Tibial artery (tissue), 4 donors: ENCODE data around the gene MCF2L.

Experiments used
- DNase-seq, 2 donors: peaks; one replicate each; pipeline ENCODE4 v3.0.0-alpha.2; 2019
- H3K27ac ChIP-seq, 2 donors: fragments of 200-600 bp; sonication (generic) in 1 of 2; 1 replicate in 1 of 2; 2 replicates in 1 of 2; pipeline ENCODE4 v1.5.1; 2018 to 2019; ENCODE audit warnings: mild to moderate bottlenecking in 1 of 2
- H3K27me3 ChIP-seq, 2 donors: fragments of 200-600 bp; sonication (generic) in 1 of 2; one replicate each; pipeline versions ENCODE4 v1.5.1 to v1.6.0; 2016 to 2019
- H3K36me3 ChIP-seq, 3 donors: fragments of 200-600 bp; sonication (generic) in 2 of 3; one replicate each; pipeline ENCODE4 v1.5.1; 2016 to 2019; ENCODE audit warnings: mild to moderate bottlenecking in 2 of 3
- H3K4me1 ChIP-seq, 4 donors: fragments of 200-600 bp; sonication (generic) in 2 of 4; 1 replicate in 3 of 4; 2 replicates in 1 of 4; pipeline ENCODE4 v1.5.1; 2016 to 2019
- H3K4me3 ChIP-seq, 2 donors: fragments of 200-600 bp; sonication (generic) in 1 of 2; 1 replicate in 1 of 2; 2 replicates in 1 of 2; pipeline ENCODE4 v1.5.1; 2018 to 2019; ENCODE audit warnings: mild to moderate bottlenecking in 2 of 2
- H3K9me3 ChIP-seq, 3 donors: fragments of 200-600 bp; sonication (generic) in 1 of 3; one replicate each; pipeline ENCODE4 v1.5.1; 2016 to 2019
- CTCF ChIP-seq, 2 experiments: fragments of 200-600 bp in 1 of 2; fragments of 450-650 bp in 1 of 2; IDR thresholded peaks; one replicate each; pipeline ENCODE4 v1.5.1; 2017 to 2019; ENCODE audit warnings: antibody characterized with exemption in 2 of 2, mild to moderate bottlenecking in 1 of 2, moderate library complexity in 1 of 2
- intact Hi-C: fragments of 100-400 bp; cut with DNase I; formaldehyde crosslinking; loops from one replicate; pipeline ENCODE4 v1.15.0; 2023; ENCODE audit warnings: low total_unique reads

MCF2L gene

DNA sequence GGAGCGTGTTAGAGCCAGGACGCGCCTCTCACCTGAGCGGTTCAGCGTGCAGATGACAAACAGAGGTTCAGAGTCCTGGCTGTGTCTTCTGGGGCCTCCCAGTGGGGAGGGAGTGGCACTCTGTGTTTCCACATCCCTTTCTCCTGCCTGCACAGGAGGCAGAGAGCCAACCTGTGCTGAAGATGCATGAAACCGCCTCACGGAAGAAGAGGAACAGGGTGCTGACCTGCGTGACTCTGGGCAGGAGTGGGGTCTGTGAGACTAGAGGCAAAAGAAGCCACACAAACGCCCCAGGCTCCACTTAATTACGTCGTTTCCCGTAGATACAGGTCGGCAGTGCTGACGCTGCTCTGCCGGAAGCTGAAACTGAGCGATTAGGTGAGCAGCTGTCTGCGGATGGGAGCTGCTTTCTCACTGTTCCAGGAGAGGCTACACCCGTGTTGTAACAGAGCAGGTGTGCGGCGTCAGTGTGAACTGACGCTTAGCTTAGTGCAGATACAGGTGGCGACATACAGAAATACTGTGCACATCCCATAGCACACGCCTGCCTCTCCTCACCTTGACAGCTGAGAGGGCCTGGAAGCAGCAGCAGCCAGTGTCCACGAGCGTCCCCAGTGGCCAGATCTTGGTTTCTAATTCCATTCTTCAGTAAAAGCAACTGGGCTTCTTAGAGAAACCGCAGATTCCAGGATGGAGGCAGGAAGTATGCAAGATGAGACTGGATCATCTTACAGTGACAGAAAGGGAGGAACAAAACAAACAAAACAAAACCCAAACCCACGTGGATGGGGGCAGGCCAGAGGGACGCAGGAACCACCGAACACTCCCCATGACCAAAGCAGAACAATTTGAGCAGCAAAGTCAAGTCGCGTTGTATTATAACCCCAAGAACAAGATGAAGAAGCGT, 37.7 kb upstream of the MCF2L start:
- no peaks in the 10 kb centered on the region for H3K36me3 ChIP-seq
- intact Hi-C loops: no loop called here
- peaks cover 0 to 69% of the 10 kb centered on the region in 2 donors for H3K27me3 ChIP-seq
- no peak overlapping the region for H3K27ac ChIP-seq
- no peak for TF ChIP-seq CTCF (IDR thresholded peaks at IDR 0.05)
- no peaks in the 10 kb centered on the region for H3K9me3 ChIP-seq
- no peak for DNase-seq
- H3K4me1 ChIP-seq: no peaks in the 10 kb centered on the region
- H3K4me3 ChIP-seq: no peak overlapping the region

GRCh38 chr13:112932971-112933370, 36.0 kb upstream of the MCF2L start:
- H3K36me3 ChIP-seq: no peaks in the 10 kb centered on the region
- H3K9me3 ChIP-seq: no peaks in the 10 kb centered on the region
- intact Hi-C loops: no loop called here
- H3K27me3 ChIP-seq: peaks cover 0 to 71% of the 10 kb centered on the region in 2 donors
- no peak overlapping the region for H3K27ac ChIP-seq
- no peak for DNase-seq
- H3K4me1 ChIP-seq: no peaks in the 10 kb centered on the region
- H3K4me3 ChIP-seq: no peak overlapping the region
- no peak for TF ChIP-seq CTCF (IDR thresholded peaks at IDR 0.05)

DNA sequence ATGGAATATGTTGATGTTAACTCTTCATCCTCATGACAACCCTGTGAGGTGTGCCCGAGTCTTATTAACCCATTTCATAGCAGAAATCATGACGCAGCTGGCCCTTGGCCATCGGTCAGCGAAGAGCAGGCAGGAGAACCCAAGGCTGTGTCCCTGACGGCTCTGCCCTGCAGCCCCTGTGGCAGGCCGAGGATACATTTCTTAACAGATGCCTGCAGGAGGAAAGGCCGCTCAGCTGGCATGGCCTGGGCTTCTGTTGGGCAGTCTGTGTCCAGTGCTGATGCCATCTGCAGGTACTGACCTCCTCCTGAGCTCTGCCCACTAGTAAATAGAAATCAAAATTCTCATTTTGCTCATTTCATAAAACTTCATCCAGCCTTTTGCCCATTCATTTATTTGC, 35.4 kb upstream of the MCF2L start:
- no peak overlapping the region for H3K4me3 ChIP-seq
- H3K36me3 ChIP-seq: no peaks in the 10 kb centered on the region
- H3K27ac ChIP-seq: no peak overlapping the region
- no peak for DNase-seq
- no peak for TF ChIP-seq CTCF (IDR thresholded peaks at IDR 0.05)
- peaks cover 0 to 67% of the 10 kb centered on the region in 2 donors for H3K27me3 ChIP-seq
- intact Hi-C loops: no loop called here
- no peaks in the 10 kb centered on the region for H3K4me1 ChIP-seq
- no peaks in the 10 kb centered on the region for H3K9me3 ChIP-seq

- no peaks in the 10 kb centered on the region for H3K9me3 ChIP-seq
- DNase-seq: no peak
- no peaks in the 10 kb centered on the region for H3K36me3 ChIP-seq
- TF ChIP-seq CTCF (IDR thresholded peaks at IDR 0.05): no peak
- H3K27ac ChIP-seq: no peak overlapping the region
- no peaks in the 10 kb centered on the region for H3K4me1 ChIP-seq
- H3K4me3 ChIP-seq: no peak overlapping the region
- intact Hi-C loops: no loop called here
- peaks cover 0 to 63% of the 10 kb centered on the region in 2 donors for H3K27me3 ChIP-seq
These were observed 34.9 kb upstream of the MCF2L start for GRCh38 chr13:112934078-112934477.

GRCh38 chr13:112938680-112939079, 30.3 kb upstream of the MCF2L start:
- H3K27me3 ChIP-seq: peaks cover 0 to 42% of the 10 kb centered on the region in 2 donors
- no peak for TF ChIP-seq CTCF (IDR thresholded peaks at IDR 0.05)
- no peak overlapping the region for H3K27ac ChIP-seq
- DNase-seq: no peak
- intact Hi-C loops: no loop called here
- H3K36me3 ChIP-seq: no peaks in the 10 kb centered on the region
- H3K9me3 ChIP-seq: no peaks in the 10 kb centered on the region
- H3K4me3 ChIP-seq: no peak overlapping the region
- peaks cover 0 to 10% (median 9%) of the 10 kb centered on the region in 4 donors for H3K4me1 ChIP-seq
